Smooth muscle cell (in vitro differentiated cells): ENCODE results near the gene CAPG. TPM values are rescaled to one million over a fixed set of nuclear protein-coding genes. Genes with fewer than 3 reads are reported as not detected.

Source experiments
- DNase-seq: peaks from one replicate; lab custom pipeline; 2025; ENCODE audit not compliant: unreplicated experiment; lab: John Stamatoyannopoulos, UW
- H2AFZ ChIP-seq: fragments of 200-600 bp; sonication (generic); 2 replicates; pipeline ENCODE4 v1.6.0; 2016; ENCODE audit warnings: antibody characterized with exemption, low read depth, mild to moderate bottlenecking
- H3F3A ChIP-seq: fragments of 200-600 bp; sonication (generic); 2 replicates; pipeline ENCODE4 v1.6.0; 2017; ENCODE audit warnings: antibody characterized with exemption, low read depth
- H3K27ac ChIP-seq: fragments of 200-600 bp; sonication (generic); 2 replicates; pipeline ENCODE4 v1.5.1; 2016; ENCODE audit warnings: low read depth, mild to moderate bottlenecking
- H3K27me3 ChIP-seq: fragments of 200-600 bp; sonication (generic); 2 replicates; pipeline ENCODE4 v1.6.1; 2016; ENCODE audit warnings: low read depth, mild to moderate bottlenecking
- H3K36me3 ChIP-seq: fragments of 200-600 bp; sonication (generic); 2 replicates; pipeline ENCODE4 v1.5.1; 2016; ENCODE audit warnings: low read depth
- H3K4me1 ChIP-seq: fragments of 200-600 bp; sonication (generic); 2 replicates; pipeline ENCODE4 v1.5.1; 2016; ENCODE audit warnings: low read depth
- H3K4me2 ChIP-seq: fragments of 200-600 bp; sonication (generic); 2 replicates; pipeline ENCODE4 v1.6.0; 2016; ENCODE audit warnings: mild to moderate bottlenecking
- H3K4me3 ChIP-seq: fragments of 200-600 bp; sonication (generic); 2 replicates; pipeline ENCODE4 v1.5.1; 2016; ENCODE audit warnings: mild to moderate bottlenecking
- H3K79me2 ChIP-seq: fragments of 200-600 bp; sonication (generic); 2 replicates; pipeline ENCODE4 v1.6.0; 2016; ENCODE audit warnings: low read depth, mild to moderate bottlenecking
- H3K9ac ChIP-seq: fragments of 200-600 bp; sonication (generic); 2 replicates; pipeline ENCODE4 v1.6.0; 2016; ENCODE audit warnings: low read depth
- H3K9me3 ChIP-seq: fragments of 200-600 bp; sonication (generic); replicated peaks from 2 replicates; pipeline ENCODE4 v1.5.1; 2016; ENCODE audit warnings: low read depth
- H4K20me1 ChIP-seq: fragments of 200-600 bp; sonication (generic); 2 replicates; pipeline ENCODE4 v1.6.0; 2016; ENCODE audit warnings: low read depth
- WGBS: methylation state at CpG from one replicate; pipeline ENCODE4 v1.1.7; 2016; ENCODE audit warnings: low lambda C conversion rate; 5-methylcytosine and 5-hydroxymethylcytosine counted together
- polyA plus RNA-seq: library from polyadenylated mRNA; unstranded; fragments of >200 nt; fragmentation: Nextera tagmentation; extraction: Ambion mirVana; gene quantifications from 2 replicates; pipeline ENCODE4 v1.2.1, GENCODE V29; 2016
- total RNA-seq: library from RNA; depleted of rRNA; stranded (reverse); fragments of >200 nt; gene quantifications from 2 replicates; pipeline ENCODE4 v1.2.3, GENCODE V29; 2014
- TF ChIP-seq, protein P1 (sequence below): fragments of 200-600 bp; sonication (generic); IDR thresholded peaks from 2 replicates; pipeline ENCODE4 v1.5.1; 2017; ENCODE audit warnings: borderline replicate concordance, mild to moderate bottlenecking, antibody characterized with exemption; ENCODE audit not compliant: insufficient read depth, poor library complexity, severe bottlenecking

Gene CAPG
- total and polyA plus RNA-seq, 2 experiments from 2014 or later, result 51.6 to 96.2 TPM

GRCh38 chr2:85357736-85358135 is 52.4 kb downstream of the CAPG start:
- WGBS, result 93% methylated on average over 3 of the region's 3 CpGs
- H3F3A ChIP-seq, result no peaks in the 10 kb centered on the region
- peaks cover 7% of the 10 kb centered on the region for H4K20me1 ChIP-seq
- H3K79me2 ChIP-seq, result peaks cover 15% of the 10 kb centered on the region
- H3K27ac ChIP-seq, result no peak overlapping the region
- no peak for DNase-seq
- peaks cover 11% of the 10 kb centered on the region for H3K4me1 ChIP-seq
- TF ChIP-seq, protein P1, sequence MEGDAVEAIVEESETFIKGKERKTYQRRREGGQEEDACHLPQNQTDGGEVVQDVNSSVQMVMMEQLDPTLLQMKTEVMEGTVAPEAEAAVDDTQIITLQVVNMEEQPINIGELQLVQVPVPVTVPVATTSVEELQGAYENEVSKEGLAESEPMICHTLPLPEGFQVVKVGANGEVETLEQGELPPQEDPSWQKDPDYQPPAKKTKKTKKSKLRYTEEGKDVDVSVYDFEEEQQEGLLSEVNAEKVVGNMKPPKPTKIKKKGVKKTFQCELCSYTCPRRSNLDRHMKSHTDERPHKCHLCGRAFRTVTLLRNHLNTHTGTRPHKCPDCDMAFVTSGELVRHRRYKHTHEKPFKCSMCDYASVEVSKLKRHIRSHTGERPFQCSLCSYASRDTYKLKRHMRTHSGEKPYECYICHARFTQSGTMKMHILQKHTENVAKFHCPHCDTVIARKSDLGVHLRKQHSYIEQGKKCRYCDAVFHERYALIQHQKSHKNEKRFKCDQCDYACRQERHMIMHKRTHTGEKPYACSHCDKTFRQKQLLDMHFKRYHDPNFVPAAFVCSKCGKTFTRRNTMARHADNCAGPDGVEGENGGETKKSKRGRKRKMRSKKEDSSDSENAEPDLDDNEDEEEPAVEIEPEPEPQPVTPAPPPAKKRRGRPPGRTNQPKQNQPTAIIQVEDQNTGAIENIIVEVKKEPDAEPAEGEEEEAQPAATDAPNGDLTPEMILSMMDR, result no peak
- H3K4me3 ChIP-seq, result no peak overlapping the region
- H3K36me3 ChIP-seq, result peaks cover 6% of the 10 kb centered on the region
- no peaks in the 10 kb centered on the region for H3K27me3 ChIP-seq
- H2AFZ ChIP-seq, result no peak overlapping the region
- H3K9me3 ChIP-seq, result no peaks in the 10 kb centered on the region
- no peak overlapping the region for H3K9ac ChIP-seq
- H3K4me2 ChIP-seq, result no peak overlapping the region

- no peaks in the 10 kb centered on the region for H3K9me3 ChIP-seq
- no peak overlapping the region for H3K4me2 ChIP-seq
- TF ChIP-seq, protein P1, result no peak
- peaks cover 19% of the 10 kb centered on the region for H3K79me2 ChIP-seq
- no peak overlapping the region for H3K9ac ChIP-seq
- H2AFZ ChIP-seq, result no peak overlapping the region
- peaks cover 11% of the 10 kb centered on the region for H4K20me1 ChIP-seq
- no peak overlapping the region for H3K4me3 ChIP-seq
- H3F3A ChIP-seq, result no peaks in the 10 kb centered on the region
- H3K4me1 ChIP-seq, result peaks cover 11% of the 10 kb centered on the region
- DNase-seq, result no peak
- no peak overlapping the region for H3K27ac ChIP-seq
- no peaks in the 10 kb centered on the region for H3K36me3 ChIP-seq
- no peaks in the 10 kb centered on the region for H3K27me3 ChIP-seq
- WGBS, result 95% methylated on average over 2 of the region's 2 CpGs
These were observed 54.0 kb downstream of the CAPG start for GRCh38 chr2:85356186-85356585.

DNA sequence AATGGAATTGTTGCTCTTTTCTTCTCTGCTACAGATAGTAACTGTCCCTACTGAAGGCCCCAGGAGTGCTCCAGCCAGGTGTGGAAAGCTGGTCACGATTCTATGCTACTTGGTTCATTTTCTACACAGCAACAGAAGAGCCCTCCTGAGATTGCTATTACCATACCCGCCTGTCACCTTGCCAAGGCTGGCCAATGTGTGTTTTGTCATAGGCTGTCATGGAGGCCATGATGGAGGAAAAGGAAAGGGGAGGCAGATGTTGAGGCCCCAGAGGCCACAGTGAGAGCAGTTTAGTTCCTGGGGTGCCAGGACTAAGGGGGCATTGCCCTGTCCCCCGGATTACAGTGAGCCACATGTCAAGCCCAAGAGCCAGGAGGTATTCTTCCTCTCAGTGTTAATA is 54.6 kb downstream of the CAPG start:
- Histone ChIP-seq H3F3A (no peaks in the 10 kb centered on the region), H3K9me3 (no peaks in the 10 kb centered on the region), H3K36me3 (no peaks in the 10 kb centered on the region), H3K79me2 (peaks cover 19% of the 10 kb centered on the region), H4K20me1 (peaks cover 11% of the 10 kb centered on the region), H3K27me3 (no peaks in the 10 kb centered on the region), H3K4me2 (peak overlapping the region; percentile 92), H3K9ac (peak overlapping the region; percentile 86), H3K4me1 (peaks cover 11% of the 10 kb centered on the region), H2AFZ (peak overlapping the region; percentile 87), H3K4me3 (peak overlapping the region; percentile 62), H3K27ac (no peak overlapping the region)
- no peak for DNase-seq
- 94% methylated on average over 3 of the region's 3 CpGs for WGBS
- TF ChIP-seq, protein P1, result no peak

GRCh38 chr2:85355073-85355410 is 55.1 kb downstream of the CAPG start:
- no peaks in the 10 kb centered on the region for H3K36me3 ChIP-seq
- TF ChIP-seq, protein P1, result no peak
- no peaks in the 10 kb centered on the region for H3F3A ChIP-seq
- H3K4me3 ChIP-seq, result peak overlapping the region; percentile 62
- no peak for DNase-seq
- peaks cover 19% of the 10 kb centered on the region for H3K79me2 ChIP-seq
- peak overlapping the region; percentile 87 for H2AFZ ChIP-seq
- H3K27ac ChIP-seq, result peak overlapping the region; percentile 36
- H4K20me1 ChIP-seq, result peaks cover 11% of the 10 kb centered on the region
- peaks cover 11% of the 10 kb centered on the region for H3K4me1 ChIP-seq
- H3K9ac ChIP-seq, result peak overlapping the region; percentile 86
- H3K4me2 ChIP-seq, result peak overlapping the region; percentile 92
- no peaks in the 10 kb centered on the region for H3K9me3 ChIP-seq
- WGBS, result 17% methylated on average over 10 of the region's 10 CpGs
- no peaks in the 10 kb centered on the region for H3K27me3 ChIP-seq
